Breast epithelium (tissue), 3 donors: ENCODE measurements around the gene MINDY3.

Source experiments
- POLR2A ChIP-seq: fragments of 450-650 bp; IDR thresholded peaks from one replicate; pipeline ENCODE4 v1.6.1; 2016; ENCODE audit warnings: antibody characterized with exemption, mild to moderate bottlenecking, moderate library complexity
- POLR2AphosphoS5 ChIP-seq, 3 donors: sonication (generic); formaldehyde crosslinking; IDR thresholded peaks; one replicate each; pipeline ENCODE4 v1.6.1; 2017; ENCODE audit warnings: antibody characterized with exemption in 3 of 3
- TF ChIP-seq, protein P1 (sequence below), 3 donors: fragments of 450-650 bp; IDR thresholded peaks; one replicate each; pipeline ENCODE4 v1.5.1; 2016 to 2017; ENCODE audit warnings: antibody characterized with exemption in 3 of 3, mild to moderate bottlenecking in 3 of 3, moderate library complexity in 3 of 3

DNA sequence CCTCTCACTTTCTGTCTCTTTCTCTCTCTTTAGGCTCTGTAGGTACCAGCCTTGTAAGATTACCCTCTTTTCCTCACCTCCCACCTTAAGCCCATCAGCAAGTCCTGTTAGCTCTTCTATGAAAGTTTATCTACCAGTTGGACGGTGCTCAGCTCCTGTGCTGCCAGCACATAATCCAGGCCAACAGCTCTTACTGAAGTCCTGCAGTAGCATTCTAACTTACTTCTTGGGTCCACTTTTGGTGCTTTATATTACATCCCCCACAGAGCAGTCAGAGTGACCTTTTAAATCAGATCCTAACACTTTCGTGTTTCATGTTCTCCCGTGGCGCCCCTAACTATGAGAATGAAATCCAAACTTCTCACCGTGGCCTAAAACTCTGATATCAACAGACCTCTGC lies 101.7 kb downstream of the MINDY3 start:
- no peak for TF ChIP-seq POLR2A
- TF ChIP-seq, protein P1, sequence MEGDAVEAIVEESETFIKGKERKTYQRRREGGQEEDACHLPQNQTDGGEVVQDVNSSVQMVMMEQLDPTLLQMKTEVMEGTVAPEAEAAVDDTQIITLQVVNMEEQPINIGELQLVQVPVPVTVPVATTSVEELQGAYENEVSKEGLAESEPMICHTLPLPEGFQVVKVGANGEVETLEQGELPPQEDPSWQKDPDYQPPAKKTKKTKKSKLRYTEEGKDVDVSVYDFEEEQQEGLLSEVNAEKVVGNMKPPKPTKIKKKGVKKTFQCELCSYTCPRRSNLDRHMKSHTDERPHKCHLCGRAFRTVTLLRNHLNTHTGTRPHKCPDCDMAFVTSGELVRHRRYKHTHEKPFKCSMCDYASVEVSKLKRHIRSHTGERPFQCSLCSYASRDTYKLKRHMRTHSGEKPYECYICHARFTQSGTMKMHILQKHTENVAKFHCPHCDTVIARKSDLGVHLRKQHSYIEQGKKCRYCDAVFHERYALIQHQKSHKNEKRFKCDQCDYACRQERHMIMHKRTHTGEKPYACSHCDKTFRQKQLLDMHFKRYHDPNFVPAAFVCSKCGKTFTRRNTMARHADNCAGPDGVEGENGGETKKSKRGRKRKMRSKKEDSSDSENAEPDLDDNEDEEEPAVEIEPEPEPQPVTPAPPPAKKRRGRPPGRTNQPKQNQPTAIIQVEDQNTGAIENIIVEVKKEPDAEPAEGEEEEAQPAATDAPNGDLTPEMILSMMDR (IDR thresholded peaks at IDR 0.05): no peak
- TF ChIP-seq POLR2AphosphoS5 (IDR thresholded peaks at IDR 0.05): no peak
